NB4 (cell line): ENCODE results near the gene MYO1E.

Experiments used
- CTCF ChIP-seq: IDR thresholded peaks from one replicate; pipeline ENCODE4 v1.5.1; 2012; ENCODE audit warnings: low read depth, low read length
- MYC ChIP-seq: IDR thresholded peaks from 2 replicates; pipeline ENCODE4 v1.6.1; 2011; ENCODE audit warnings: low read depth, low read length
- POLR2A ChIP-seq: IDR thresholded peaks from 2 replicates; pipeline ENCODE4 v1.6.1; 2011; ENCODE audit warnings: mild to moderate bottlenecking; ENCODE audit not compliant: insufficient read length; ENCODE audit errors: extremely low read depth

GRCh38 chr15:59405079-59405478 lies 32.4 kb upstream of the MYO1E start:
- no peak for TF ChIP-seq MYC
- TF ChIP-seq CTCF: no peak
- TF ChIP-seq POLR2A: no peak
